Activated T-cell treated with anti-CD3 and anti-CD28 coated beads, Interleukin-2, amount 50 U/mL, for 4 hours (primary cell): ENCODE results near the gene RANBP10. TPM values are rescaled to one million over a fixed set of nuclear protein-coding genes. Genes with fewer than 3 reads are reported as not detected.

Source experiments
- ATAC-seq, 2 donors: fragments of 200-7000 bp; cut with Tn5 transposase; one replicate each; pipeline ENCODE4 v1.10.0; 2021
- DNase-seq: peaks from one replicate; pipeline ENCODE4 v3.0.0-alpha.2; 2020
- H3K27me3 Mint-ChIP-seq: one replicate; pipeline ENCODE4 v1.8.0; 2021; ENCODE audit warnings: low read depth, mixed read lengths
- H3K36me3 Mint-ChIP-seq: one replicate; pipeline ENCODE4 v1.8.0; 2022; ENCODE audit warnings: mixed read lengths; ENCODE audit not compliant: insufficient read depth
- H3K4me1 Mint-ChIP-seq: one replicate; pipeline ENCODE4 v1.8.0; 2021; ENCODE audit warnings: low read depth, mixed read lengths
- H3K4me3 Mint-ChIP-seq: one replicate; pipeline ENCODE4 v1.8.0; 2021; ENCODE audit warnings: mild to moderate bottlenecking, moderate library complexity, mixed read lengths
- H3K9me3 Mint-ChIP-seq: one replicate; pipeline ENCODE4 v1.8.0; 2021; ENCODE audit warnings: mixed read lengths
- total RNA-seq, 3 donors: library from RNA; stranded (reverse); gene quantifications; one replicate each; pipeline ENCODE4 v1.2.1, GENCODE V29; 2021

The RANBP10 gene
- total RNA-seq, 3 donors from 2014 or later: 17.2 to 17.9 (median 17.8) TPM

DNA sequence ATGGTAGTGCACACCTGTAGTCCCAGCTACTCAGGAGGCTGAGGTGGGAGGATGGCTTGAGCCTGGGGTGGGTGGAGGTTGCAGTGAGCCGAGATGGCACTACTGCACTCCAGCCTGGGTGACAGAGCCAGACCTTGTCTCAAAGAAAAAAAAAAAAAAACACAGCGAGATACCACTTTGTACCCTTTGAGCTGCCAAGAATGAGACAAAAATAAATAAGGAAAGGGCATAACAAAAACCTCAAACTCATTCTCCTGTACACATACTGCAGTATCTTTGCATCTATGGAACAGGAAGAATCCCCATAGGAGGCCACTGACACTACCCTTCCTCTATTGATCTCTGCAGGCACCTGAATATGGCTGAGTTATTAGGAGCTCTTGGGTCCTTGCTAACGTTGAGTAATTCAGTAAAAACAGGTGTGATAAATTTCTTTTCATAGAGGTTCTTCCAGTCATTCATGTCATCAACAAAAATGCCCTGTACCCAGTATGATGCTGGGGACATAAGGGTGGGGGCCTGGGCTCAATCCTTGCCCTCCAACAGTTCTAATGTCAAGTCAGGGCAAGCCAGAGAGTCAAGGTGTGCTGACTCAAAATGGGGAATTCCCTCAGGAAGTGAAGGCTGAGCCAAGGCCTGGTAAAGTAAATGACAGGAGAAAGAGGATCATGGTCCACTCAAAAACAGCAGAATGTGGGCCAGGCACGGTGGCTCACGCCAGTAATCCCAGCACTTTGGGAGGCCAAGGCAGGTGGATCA lies 26.9 kb downstream of the RANBP10 start:
- peaks cover 29% of the 10 kb centered on the region for H3K4me1 Mint-ChIP-seq
- H3K4me3 Mint-ChIP-seq: no peak overlapping the region
- H3K27me3 Mint-ChIP-seq: no peaks in the 10 kb centered on the region
- DNase-seq (no peak), ATAC-seq (peak; percentile 35 to 37)
- no peaks in the 10 kb centered on the region for H3K36me3 Mint-ChIP-seq
- H3K9me3 Mint-ChIP-seq: no peaks in the 10 kb centered on the region

DNA sequence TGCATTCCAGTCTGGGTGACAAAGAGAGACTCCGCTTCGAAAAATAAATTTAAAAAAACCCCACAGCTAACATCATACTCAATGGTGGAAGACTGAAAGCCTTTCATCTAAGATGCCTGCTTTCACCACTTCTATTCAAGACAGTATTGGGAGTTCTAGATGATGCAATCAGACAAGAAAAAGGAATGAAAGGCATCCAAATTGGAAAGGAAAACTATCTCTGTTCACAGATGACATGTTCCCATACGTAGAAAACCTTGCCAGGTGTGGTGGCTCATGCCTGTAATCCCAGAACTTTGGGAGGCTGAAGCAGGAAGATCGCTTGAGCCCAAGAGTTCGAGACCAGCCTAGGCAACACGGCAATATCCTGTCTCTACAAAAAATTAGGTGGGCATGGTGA lies 31.1 kb downstream of the RANBP10 start:
- ATAC-seq: no peak
- no peaks in the 10 kb centered on the region for H3K9me3 Mint-ChIP-seq
- no peak overlapping the region for H3K4me3 Mint-ChIP-seq
- H3K4me1 Mint-ChIP-seq: peaks cover 15% of the 10 kb centered on the region
- DNase-seq: no peak
- H3K27me3 Mint-ChIP-seq: no peaks in the 10 kb centered on the region
- H3K36me3 Mint-ChIP-seq: peaks cover 4% of the 10 kb centered on the region

DNA sequence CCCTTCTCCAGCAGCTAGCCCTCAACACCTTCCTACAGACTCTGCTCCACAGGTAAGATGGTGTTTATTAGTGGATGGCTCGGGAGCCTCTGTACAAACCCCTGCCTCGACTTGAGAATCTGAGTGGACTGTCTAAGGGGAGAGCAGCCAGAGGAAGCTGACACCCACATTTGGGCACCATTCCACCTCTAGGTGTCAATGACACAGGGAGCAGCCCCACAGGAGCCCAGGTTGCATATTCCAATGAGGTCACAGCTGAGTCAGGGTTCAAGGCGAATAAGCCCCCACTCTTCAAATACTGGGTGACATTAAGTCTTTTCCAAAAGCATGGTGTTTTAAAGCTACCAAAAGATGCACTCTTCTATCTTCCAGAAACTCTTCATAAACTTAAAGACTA lies 31.9 kb downstream of the RANBP10 start:
- peaks cover 8% of the 10 kb centered on the region for H3K36me3 Mint-ChIP-seq
- peaks cover 11% of the 10 kb centered on the region for H3K4me1 Mint-ChIP-seq
- DNase-seq (no peak), ATAC-seq (no peak)
- no peak overlapping the region for H3K4me3 Mint-ChIP-seq
- H3K9me3 Mint-ChIP-seq: no peaks in the 10 kb centered on the region
- H3K27me3 Mint-ChIP-seq: no peaks in the 10 kb centered on the region

DNA sequence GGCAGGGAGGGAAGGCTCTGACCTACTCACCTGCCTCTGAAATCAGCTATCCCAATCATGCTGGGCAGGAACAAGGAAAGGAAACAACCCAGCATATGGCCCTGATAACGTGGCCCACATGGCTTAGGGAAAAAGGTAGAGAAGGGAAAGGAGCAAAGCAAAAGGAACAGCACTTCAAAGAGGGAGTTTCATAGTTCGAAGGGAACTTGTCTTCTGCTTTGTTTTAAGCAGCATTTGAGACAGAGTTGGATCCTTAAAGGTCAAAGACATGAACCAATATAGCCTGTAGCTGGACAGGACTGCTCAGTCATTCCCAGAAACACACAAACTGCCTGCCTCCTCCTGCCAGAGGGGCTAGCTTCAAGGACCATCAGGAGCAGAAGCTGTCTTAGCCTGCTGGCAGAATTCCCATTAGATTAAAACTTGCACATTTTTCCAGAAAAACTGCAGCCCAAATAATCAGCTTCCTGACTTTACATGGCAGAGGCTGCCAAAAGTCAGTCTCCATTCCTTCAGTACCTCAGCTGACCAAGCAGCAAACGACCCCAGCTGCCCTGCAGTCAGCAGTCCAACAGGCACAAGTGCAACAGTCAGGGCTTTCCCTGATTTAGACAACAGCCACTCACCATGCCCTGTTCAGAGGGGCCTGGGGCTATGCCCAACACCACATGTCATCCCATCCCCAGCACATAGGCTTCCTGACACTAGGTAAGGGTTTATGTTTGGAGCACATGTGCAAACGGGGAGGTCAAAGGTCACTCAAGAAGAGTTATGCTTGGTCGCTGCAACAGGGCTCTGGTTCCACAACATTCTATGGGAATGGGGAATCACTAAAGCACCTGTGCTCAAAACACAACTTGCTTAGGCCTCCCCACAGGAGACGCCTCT lies 32.5 kb downstream of the RANBP10 start:
- no peak overlapping the region for H3K4me3 Mint-ChIP-seq
- no peaks in the 10 kb centered on the region for H3K27me3 Mint-ChIP-seq
- ATAC-seq: no peak
- peaks cover 11% of the 10 kb centered on the region for H3K4me1 Mint-ChIP-seq
- no peak for DNase-seq
- no peaks in the 10 kb centered on the region for H3K9me3 Mint-ChIP-seq
- H3K36me3 Mint-ChIP-seq: peaks cover 8% of the 10 kb centered on the region

DNA sequence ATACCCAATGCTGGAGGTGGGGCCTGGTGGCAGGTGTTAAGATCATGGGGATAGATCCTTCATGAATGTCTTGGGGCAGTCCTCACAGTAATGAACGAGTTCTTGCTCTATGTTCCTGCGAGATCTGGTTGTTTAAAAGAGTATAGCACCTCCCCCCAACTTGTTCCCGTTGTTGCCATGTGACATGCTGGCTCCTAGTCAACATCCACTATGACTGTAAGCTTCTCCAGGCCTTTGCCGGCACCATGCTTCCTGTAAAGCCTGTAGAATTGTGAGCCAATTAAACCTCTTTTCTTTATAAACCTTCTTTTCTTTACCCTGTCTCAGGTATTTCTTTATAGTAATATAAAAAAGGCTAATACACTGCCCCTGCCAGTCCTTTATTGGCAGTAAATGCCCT lies 33.3 kb downstream of the RANBP10 start:
- Mint-ChIP-seq H3K4me3 (no peak overlapping the region), H3K27me3 (no peaks in the 10 kb centered on the region)

DNA sequence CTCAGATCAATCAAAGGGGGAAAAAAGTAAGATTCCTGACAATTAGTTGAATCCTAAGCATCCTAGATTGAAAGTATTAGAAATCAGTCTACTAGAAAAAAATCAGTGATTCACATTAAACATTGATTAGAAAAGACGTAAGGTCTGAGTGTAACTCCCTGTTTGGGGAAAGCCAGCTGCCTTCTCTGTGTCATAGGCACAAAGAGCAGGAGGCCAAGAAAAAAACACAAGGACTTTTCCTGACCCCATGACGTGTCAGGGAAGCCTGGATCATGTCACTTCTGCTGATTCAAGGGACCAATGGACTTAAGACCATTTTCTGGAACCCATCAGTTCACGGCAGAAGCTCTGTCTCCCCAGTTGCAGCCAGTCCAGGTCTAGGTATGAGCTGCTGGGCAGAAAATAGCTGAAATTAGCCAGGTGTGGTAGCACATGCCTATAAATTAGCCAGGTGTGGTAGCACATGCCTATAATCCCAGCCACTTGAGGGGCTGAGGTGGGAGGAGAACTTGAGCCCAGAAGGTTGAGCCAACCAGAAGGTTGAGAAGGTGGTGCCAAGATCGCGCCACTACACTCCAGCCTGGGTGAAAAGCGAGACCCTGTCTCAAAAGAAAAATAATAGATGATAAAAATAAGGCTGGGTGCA lies 35.9 kb downstream of the RANBP10 start:
- Mint-ChIP-seq H3K36me3 (peaks cover 14% of the 10 kb centered on the region), H3K4me3 (no peak overlapping the region), H3K9me3 (no peaks in the 10 kb centered on the region), H3K4me1 (peaks cover 9% of the 10 kb centered on the region), H3K27me3 (no peaks in the 10 kb centered on the region)
- DNase-seq: no peak
- ATAC-seq: no peak

More for the DNA sequence above, 33.3 kb downstream of the RANBP10 start:
- ATAC-seq (no peak), DNase-seq (no peak)
- Mint-ChIP-seq H3K36me3 (peaks cover 8% of the 10 kb centered on the region), H3K9me3 (no peaks in the 10 kb centered on the region), H3K4me1 (peaks cover 9% of the 10 kb centered on the region)

DNA sequence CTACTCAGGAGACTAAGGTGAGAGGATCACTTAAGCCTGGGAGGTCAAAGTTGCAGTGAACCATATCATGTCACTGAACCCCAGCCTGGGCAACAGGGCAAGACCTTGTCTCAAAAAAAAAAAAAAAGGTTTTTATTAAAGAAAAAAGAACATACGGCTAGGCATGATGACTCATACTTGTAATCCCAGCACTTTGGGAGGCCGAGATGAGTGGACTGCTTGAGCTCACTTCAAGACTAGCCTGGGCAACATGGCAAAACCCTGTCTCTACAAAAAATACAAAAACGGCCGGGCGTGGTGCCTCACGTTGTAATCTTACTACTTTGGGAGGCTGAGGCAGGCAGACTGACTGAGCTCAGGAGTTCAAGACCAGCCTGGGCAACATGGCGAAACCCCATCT lies 38.4 kb downstream of the RANBP10 start:
- Mint-ChIP-seq H3K27me3 (no peaks in the 10 kb centered on the region), H3K36me3 (peaks cover 15% of the 10 kb centered on the region), H3K4me1 (peaks cover 9% of the 10 kb centered on the region), H3K9me3 (no peaks in the 10 kb centered on the region), H3K4me3 (no peak overlapping the region)
- ATAC-seq: no peak
- no peak for DNase-seq

DNA sequence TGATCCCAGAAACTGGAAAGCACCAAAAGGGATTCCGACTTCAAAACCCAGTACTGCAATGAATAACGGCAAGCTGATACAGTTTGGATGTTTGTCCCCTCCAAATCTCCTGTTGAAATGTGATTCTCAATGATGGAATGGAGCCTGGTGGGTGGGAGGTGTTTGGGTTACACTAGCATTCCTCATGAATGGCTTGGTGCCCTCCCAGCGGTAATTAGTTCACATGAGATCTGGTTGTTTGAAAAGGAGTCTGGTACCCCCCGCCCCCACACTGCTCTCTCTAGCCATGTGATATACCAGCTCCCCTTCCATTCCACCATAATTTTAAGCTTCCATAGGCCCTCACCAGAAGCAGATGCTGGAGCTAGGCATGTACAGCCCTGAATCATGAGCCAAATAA lies 40.1 kb downstream of the RANBP10 start:
- ATAC-seq: no peak
- Mint-ChIP-seq H3K9me3 (no peaks in the 10 kb centered on the region), H3K4me1 (peaks cover 9% of the 10 kb centered on the region), H3K36me3 (peaks cover 19% of the 10 kb centered on the region), H3K4me3 (no peak overlapping the region), H3K27me3 (no peaks in the 10 kb centered on the region)
- DNase-seq: no peak

DNA sequence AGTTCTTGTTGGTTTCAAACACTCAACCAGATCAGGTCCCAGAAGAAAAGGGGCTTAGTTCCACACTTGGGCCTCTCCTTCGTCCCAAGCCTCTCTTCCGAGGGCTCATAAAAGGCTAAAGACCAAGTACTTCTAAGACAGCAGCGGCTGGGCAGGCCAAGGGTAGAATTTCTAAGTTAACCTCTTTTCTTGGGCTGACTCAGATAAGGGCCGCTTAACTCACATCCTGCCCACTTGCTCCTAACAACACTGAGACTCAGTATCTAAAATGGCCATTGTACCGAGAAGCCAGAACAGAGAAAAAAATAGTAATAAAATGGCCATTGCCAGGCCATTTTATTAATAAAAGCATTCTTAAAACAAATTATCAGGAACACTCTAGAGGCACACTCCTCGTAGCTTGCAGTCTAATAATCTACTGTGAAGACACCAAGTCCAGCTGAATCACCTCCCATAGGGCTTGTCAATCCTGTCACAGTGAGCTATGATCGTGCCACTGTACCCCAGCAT lies 42.1 kb downstream of the RANBP10 start:
- ATAC-seq (no peak), DNase-seq (no peak)
- no peaks in the 10 kb centered on the region for H3K9me3 Mint-ChIP-seq
- H3K4me3 Mint-ChIP-seq: no peak overlapping the region
- H3K27me3 Mint-ChIP-seq: no peaks in the 10 kb centered on the region
- H3K36me3 Mint-ChIP-seq: peaks cover 11% of the 10 kb centered on the region
- H3K4me1 Mint-ChIP-seq: peaks cover 15% of the 10 kb centered on the region

DNA sequence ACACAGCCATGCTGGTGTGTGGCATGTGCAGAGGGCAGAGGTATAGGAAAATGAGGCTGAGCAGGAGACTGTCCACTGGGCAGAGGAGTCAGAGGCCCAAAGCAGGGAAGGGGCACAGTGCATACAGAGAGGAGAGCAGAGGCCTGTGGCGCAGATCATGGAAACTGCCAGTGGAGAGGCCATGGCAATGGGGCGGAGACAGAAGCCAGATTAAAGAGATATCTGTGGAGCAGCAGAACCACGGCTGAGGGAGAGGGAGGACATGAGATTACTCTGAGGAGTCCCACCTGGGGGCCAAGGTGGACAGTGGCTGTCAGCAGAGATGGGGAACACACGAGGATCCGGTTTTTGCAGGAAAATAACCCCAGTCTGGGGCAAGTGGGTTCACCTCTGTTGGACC lies 43.3 kb downstream of the RANBP10 start:
- Mint-ChIP-seq H3K9me3 (no peaks in the 10 kb centered on the region), H3K4me3 (no peak overlapping the region), H3K27me3 (no peaks in the 10 kb centered on the region), H3K36me3 (peaks cover 13% of the 10 kb centered on the region), H3K4me1 (peaks cover 15% of the 10 kb centered on the region)
- no peak for DNase-seq
- ATAC-seq: no peak

DNA sequence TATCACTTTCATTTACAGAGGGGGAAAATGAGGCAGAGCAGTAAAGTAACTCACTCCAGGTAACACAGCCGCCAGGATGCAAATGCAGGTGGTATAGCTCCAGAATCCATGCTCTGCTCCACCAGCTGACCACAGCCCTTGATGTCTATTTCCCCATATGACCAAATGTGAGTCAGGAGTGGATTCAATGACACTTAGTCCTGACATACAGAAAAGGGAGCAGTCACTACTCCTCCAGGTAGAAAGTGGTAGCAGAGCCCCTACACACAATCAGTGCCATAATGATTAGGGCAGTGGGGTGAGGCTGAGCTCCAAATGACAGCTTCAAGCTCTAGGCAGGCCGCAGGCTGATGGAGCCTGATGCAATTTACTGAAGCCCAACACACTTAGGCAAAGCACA lies 44.0 kb downstream of the RANBP10 start:
- no peaks in the 10 kb centered on the region for H3K27me3 Mint-ChIP-seq
- H3K36me3 Mint-ChIP-seq: peaks cover 14% of the 10 kb centered on the region
- no peak for ATAC-seq

DNA sequence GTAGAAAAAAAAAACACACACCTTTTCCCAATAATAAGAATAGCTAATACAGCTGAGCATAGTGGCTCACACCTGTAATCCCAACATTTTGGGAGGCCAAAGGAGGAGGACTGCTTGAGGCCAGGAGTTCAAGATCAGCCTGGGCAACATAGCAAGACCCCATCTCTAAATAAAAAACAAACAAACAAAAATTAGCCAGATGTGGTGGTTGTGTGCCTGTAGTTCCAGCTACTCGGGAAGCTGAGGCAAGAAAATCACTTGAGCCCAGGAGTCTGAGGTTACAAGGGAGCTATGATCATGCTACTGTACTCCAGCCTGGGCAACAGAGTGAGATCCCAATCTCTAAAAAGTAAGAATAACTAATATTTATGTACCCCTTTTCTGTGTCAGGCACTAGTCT lies 44.4 kb downstream of the RANBP10 start:
- Mint-ChIP-seq H3K4me3 (no peak overlapping the region), H3K4me1 (peaks cover 15% of the 10 kb centered on the region), H3K9me3 (no peaks in the 10 kb centered on the region), H3K27me3 (no peaks in the 10 kb centered on the region), H3K36me3 (peaks cover 16% of the 10 kb centered on the region)
- no peak for ATAC-seq
- DNase-seq: no peak

More for the DNA sequence above, 44.0 kb downstream of the RANBP10 start:
- Mint-ChIP-seq H3K4me1 (peaks cover 15% of the 10 kb centered on the region), H3K9me3 (no peaks in the 10 kb centered on the region), H3K4me3 (no peak overlapping the region)
- DNase-seq: no peak

DNA sequence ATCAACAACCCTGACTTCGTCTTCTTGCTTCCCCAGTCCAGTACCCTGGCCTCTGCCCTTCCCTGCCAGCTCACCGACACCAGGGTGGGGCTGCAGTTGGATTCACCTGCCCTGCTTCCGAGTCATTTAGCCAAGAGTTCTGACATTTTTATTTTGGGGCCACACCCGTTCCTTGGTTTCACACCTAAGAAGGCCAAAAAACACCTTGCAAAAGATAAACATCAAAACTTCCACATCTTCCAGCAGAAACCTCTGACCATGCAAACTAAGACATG lies 45.5 kb downstream of the RANBP10 start:
- Mint-ChIP-seq H3K9me3 (no peaks in the 10 kb centered on the region), H3K27me3 (no peaks in the 10 kb centered on the region), H3K36me3 (peaks cover 10% of the 10 kb centered on the region), H3K4me1 (peaks cover 15% of the 10 kb centered on the region), H3K4me3 (no peak overlapping the region)
- no peak for ATAC-seq
- no peak for DNase-seq

DNA sequence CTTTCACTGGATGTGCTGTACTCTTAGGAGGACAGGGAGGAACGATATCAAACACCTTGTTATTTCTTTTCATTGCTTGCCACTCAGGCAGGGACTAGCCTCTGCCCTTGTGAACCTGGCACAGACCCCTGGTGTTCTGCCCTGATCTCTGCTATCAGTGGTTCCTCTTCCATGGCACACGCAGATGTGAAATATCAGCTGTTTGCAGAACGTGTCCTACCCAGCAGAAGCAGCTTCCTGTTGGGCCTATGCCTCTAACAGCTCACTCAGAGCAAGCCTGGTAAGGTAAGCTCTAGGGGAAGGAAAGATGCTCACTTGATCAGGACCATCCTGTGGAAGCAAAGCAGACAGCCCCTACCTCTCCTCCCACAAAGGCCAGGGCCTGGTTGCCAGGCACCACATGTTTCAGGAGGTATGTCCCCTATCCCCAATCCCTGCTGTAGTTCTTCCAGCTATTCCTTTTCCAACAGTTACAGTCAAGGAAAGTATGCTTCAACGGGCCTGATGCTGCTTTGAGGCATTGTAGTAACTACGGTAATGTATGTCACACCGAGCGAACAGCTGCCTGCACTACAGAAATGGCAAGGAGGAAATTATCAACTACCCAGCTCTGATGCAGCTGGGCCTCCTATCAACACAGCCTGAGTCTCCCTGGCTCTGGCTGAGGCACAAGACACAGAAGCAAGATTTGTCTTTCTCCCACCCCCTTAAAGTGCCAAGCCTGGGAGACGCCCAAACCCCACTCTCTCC lies 46.0 kb downstream of the RANBP10 start:
- Mint-ChIP-seq H3K4me1 (peaks cover 15% of the 10 kb centered on the region), H3K27me3 (no peaks in the 10 kb centered on the region), H3K9me3 (no peaks in the 10 kb centered on the region), H3K4me3 (no peak overlapping the region), H3K36me3 (peaks cover 10% of the 10 kb centered on the region)
- DNase-seq: no peak
- no peak for ATAC-seq
